H1 (cell line): Measurements from ENCODE around the gene ARHGEF38.

Experiments used
- ASH2L ChIP-seq: fragments of 200-600, 300-600 bp; sonication (generic); IDR thresholded peaks from one replicate; pipeline ENCODE4 v1.7.1; 2017; ENCODE audit warnings: low read length
- BCL11A ChIP-seq, 2 experiments: IDR thresholded peaks; one replicate each; pipeline ENCODE4 v1.6.1; 2011; ENCODE audit warnings: low read depth in 2 of 2, low read length in 2 of 2, mild to moderate bottlenecking in 2 of 2
- EP300 ChIP-seq, 2 experiments: IDR thresholded peaks; 1 replicate in 1 of 2; 2 replicates in 1 of 2; pipeline ENCODE4 v1.6.1; 2011 to 2012; ENCODE audit warnings: low read depth in 2 of 2, low read length in 2 of 2, mild to moderate bottlenecking in 2 of 2, borderline replicate concordance in 1 of 2, inconsistent platforms in 1 of 2, moderate library complexity in 1 of 2
- EZH2 ChIP-seq: fragments of 200-600 bp; sonication (generic); IDR thresholded peaks from 2 replicates; pipeline ENCODE4 v1.7.1; 2012; ENCODE audit warnings: low read depth, mild to moderate bottlenecking, moderate library complexity, low read length, inconsistent platforms; ENCODE audit not compliant: severe bottlenecking
- SIN3A ChIP-seq, 2 experiments: IDR thresholded peaks in 1 of 2; conservative IDR thresholded peaks in 1 of 2; 2 replicates each; pipeline ENCODE4 v1.6.1; 2011 to 2012; ENCODE audit warnings: low read length in 2 of 2, improper control_type of control experiment in 1 of 2, low read depth in 1 of 2, mild to moderate bottlenecking in 1 of 2
- SP1 ChIP-seq: IDR thresholded peaks from 2 replicates; pipeline ENCODE4 v1.6.1; 2011; ENCODE audit warnings: low read depth, low read length
- TAF1 ChIP-seq: IDR thresholded peaks from 2 replicates; pipeline ENCODE4 v1.6.1; 2011; ENCODE audit warnings: mild to moderate bottlenecking, low read depth, low read length
- TF ChIP-seq, protein P1 (sequence below), 3 experiments: IDR thresholded peaks; 1 replicate in 2 of 3; 2 replicates in 1 of 3; pipeline versions ENCODE4 v1.5.1 to v1.6.1; 2011; ENCODE audit warnings: low read length in 3 of 3, mild to moderate bottlenecking in 3 of 3, inconsistent platforms in 2 of 3, low read depth in 1 of 3, moderate library complexity in 1 of 3; ENCODE audit not compliant: insufficient read depth in 1 of 3; ENCODE audit errors: control extremely low read depth in 1 of 3

DNA sequence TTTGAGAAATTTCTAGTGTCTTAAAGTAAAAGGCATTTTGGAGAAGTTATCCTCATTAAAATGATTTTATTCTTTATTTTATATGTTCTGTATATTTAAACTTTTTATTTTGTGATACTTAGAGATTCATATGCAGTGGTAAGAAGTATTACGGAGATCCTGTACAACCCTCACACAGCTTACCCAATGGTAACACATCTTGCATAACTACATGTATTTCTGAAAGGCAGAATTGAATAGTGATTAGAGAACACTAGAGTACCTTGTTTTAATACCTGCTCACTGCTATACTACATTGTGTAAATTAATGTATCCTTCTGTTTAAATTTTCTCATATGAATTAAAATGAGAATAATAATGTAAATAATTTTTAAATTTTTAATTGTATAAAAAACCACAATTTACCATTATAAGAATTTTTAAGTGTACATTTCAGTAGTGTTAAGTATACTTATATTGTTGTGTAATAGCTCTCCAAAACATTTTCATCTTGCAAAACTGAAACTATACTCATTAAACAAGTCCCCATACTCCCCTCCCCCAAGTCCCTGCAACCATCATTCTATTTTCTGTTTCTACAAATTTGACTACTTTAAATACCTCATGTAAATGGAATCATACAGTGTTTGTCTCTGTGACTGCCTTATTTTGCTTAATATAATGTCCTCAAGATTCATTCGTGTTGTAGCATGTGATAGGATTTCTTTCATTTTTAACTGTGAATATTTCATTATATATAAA, 110.7 kb downstream of the ARHGEF38 start:
- TF ChIP-seq ASH2L (no peak), SIN3A (conservative IDR thresholded peaks at IDR 0.05 in 1 of 2, IDR thresholded peaks at IDR 0.05 in 1 of 2; ENCODE audit: low read depth in 1 of 2, low read length in 2 of 2) (no peak), EP300 (IDR thresholded peaks at IDR 0.05; ENCODE audit: borderline replicate concordance in 1 of 2, low read depth in 2 of 2, low read length in 2 of 2) (no peak), BCL11A (IDR thresholded peaks at IDR 0.05; ENCODE audit: low read depth in 2 of 2, low read length in 2 of 2) (no peak), SP1 (no peak), TAF1 (no peak), EZH2 (no peak)
- TF ChIP-seq, protein P1, sequence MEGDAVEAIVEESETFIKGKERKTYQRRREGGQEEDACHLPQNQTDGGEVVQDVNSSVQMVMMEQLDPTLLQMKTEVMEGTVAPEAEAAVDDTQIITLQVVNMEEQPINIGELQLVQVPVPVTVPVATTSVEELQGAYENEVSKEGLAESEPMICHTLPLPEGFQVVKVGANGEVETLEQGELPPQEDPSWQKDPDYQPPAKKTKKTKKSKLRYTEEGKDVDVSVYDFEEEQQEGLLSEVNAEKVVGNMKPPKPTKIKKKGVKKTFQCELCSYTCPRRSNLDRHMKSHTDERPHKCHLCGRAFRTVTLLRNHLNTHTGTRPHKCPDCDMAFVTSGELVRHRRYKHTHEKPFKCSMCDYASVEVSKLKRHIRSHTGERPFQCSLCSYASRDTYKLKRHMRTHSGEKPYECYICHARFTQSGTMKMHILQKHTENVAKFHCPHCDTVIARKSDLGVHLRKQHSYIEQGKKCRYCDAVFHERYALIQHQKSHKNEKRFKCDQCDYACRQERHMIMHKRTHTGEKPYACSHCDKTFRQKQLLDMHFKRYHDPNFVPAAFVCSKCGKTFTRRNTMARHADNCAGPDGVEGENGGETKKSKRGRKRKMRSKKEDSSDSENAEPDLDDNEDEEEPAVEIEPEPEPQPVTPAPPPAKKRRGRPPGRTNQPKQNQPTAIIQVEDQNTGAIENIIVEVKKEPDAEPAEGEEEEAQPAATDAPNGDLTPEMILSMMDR (IDR thresholded peaks at IDR 0.05; ENCODE audit: control extremely low read depth in 1 of 3, insufficient read depth in 1 of 3, low read depth in 1 of 3, low read length in 3 of 3), result no peak
